WERI-Rb-1 (cell line): ENCODE measurements around the gene C1orf116.

Source experiments
- DNase-seq: peaks from one replicate; pipeline ENCODE4 v3.0.0-alpha.2; 2020
- H3K27ac ChIP-seq: fragments of 250-450 bp; sonication (Bioruptor Pico); 2 replicates; pipeline ENCODE4 v1.5.1; 2020; ENCODE audit warnings: mild to moderate bottlenecking, moderate library complexity
- H3K27me3 ChIP-seq: fragments of 250-450 bp; sonication (Bioruptor Pico); 2 replicates; pipeline ENCODE4 v1.5.1; 2021; ENCODE audit warnings: mild to moderate bottlenecking, low read depth, moderate library complexity; ENCODE audit not compliant: insufficient read depth, severe bottlenecking
- H3K36me3 ChIP-seq: fragments of 250-450 bp; sonication (Bioruptor Pico); 2 replicates; pipeline ENCODE4 v1.5.1; 2020; ENCODE audit warnings: mild to moderate bottlenecking, moderate library complexity
- H3K4me3 ChIP-seq: 2 replicates; pipeline ENCODE4 v1.5.1; 2011; ENCODE audit warnings: low read depth, mild to moderate bottlenecking, control low read depth, low read length
- H3K9me3 ChIP-seq: fragments of 250-450 bp; sonication (Bioruptor Pico); 2 replicates; pipeline ENCODE4 v1.5.1; 2021; ENCODE audit warnings: mild to moderate bottlenecking, moderate library complexity; ENCODE audit not compliant: severe bottlenecking
- CTCF ChIP-seq: IDR thresholded peaks from 2 replicates; pipeline ENCODE4 v1.5.1; 2011; ENCODE audit warnings: low read depth, mild to moderate bottlenecking, control low read depth, inconsistent platforms, low read length

Gene C1orf116

GRCh38 chr1:207058878-207059867 is 26.6 kb upstream of the C1orf116 start:
- H3K27me3 ChIP-seq = peaks cover 91% of the 10 kb centered on the region
- no peak overlapping the region for H3K27ac ChIP-seq
- TF ChIP-seq CTCF = peak; percentile 48
- H3K9me3 ChIP-seq = peaks cover 7% of the 10 kb centered on the region
- H3K36me3 ChIP-seq = no peaks in the 10 kb centered on the region
- no peak overlapping the region for H3K4me3 ChIP-seq
- peak; percentile 67 for DNase-seq

DNA sequence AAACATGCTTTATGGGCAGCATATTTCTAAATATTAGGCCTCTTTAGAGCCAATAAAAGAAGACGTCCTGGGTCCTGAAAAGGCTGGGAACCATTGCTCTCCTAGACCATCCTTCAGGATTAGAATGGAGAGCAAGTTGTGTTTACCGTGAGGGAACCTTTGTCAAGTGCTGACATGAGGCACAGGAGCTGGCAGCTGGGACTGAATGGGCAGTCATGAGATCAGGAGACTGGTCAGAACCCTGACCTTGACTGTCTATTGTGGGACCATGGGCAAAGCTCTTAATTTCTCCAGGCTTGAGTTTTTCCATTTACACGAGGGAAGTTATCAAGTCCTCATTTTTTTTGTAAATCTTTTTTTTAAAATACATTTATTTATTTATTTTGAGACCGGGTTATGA is 25.7 kb upstream of the C1orf116 start:
- Histone ChIP-seq H3K9me3 (peaks cover 14% of the 10 kb centered on the region), H3K4me3 (no peak overlapping the region), H3K36me3 (no peaks in the 10 kb centered on the region), H3K27me3 (peaks cover 91% of the 10 kb centered on the region), H3K27ac (no peak overlapping the region)
- DNase-seq = no peak
- no peak for TF ChIP-seq CTCF

DNA sequence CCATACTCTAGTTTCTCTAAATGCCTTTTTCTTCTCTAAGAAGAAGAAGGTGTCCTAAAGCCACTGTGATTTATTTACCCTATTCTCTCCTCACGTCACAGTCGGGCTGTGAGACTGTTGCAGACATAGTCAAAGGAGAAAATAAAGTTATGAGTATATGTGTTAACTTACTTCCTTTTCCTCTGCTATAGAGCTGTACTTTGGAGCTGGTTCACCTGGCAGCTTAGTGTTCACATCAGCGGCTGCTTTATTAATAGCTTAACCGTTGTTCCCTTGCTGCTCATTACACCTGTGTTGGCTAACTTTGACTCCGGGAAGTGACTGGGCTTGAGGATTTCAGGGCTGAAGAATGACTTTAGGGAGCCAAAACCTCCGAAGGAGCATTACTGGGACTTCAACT is 24.1 kb upstream of the C1orf116 start:
- no peaks in the 10 kb centered on the region for H3K36me3 ChIP-seq
- no peak for TF ChIP-seq CTCF
- no peak overlapping the region for H3K4me3 ChIP-seq
- H3K27ac ChIP-seq = no peak overlapping the region
- H3K9me3 ChIP-seq = peaks cover 26% of the 10 kb centered on the region
- peaks cover 91% of the 10 kb centered on the region for H3K27me3 ChIP-seq
- DNase-seq = no peak

GRCh38 chr1:207055386-207056001 is 22.9 kb upstream of the C1orf116 start:
- no peak overlapping the region for H3K27ac ChIP-seq
- H3K36me3 ChIP-seq = no peaks in the 10 kb centered on the region
- TF ChIP-seq CTCF = no peak

DNA sequence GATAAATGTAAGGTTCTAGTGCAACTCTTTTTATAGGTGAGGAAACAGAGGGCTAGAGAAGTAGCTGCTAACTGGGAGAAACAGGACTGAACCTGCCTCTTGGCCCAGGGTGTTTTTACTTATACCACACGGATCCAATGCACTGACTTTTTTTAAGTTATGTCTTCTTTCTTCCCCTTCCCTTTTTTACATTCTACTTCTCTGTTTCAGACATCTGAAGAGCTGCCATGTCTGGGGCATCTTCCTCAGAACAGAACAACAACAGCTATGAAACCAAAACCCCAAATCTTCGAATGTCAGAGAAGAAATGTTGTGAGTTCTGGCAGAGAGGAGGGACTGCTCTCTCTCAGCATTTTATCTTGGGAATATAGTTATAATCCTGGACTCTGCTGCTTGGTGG is 21.9 kb upstream of the C1orf116 start:
- peaks cover 96% of the 10 kb centered on the region for H3K27me3 ChIP-seq
- peaks cover 35% of the 10 kb centered on the region for H3K9me3 ChIP-seq
- peaks cover under 1% of the 10 kb centered on the region; the same call in 1 of the 2 replicates for H3K36me3 ChIP-seq
- DNase-seq = no peak
- no peak overlapping the region for H3K27ac ChIP-seq
- H3K4me3 ChIP-seq = no peak overlapping the region
- no peak for TF ChIP-seq CTCF

More at GRCh38 chr1:207055386-207056001, 22.9 kb upstream of the C1orf116 start:
- Histone ChIP-seq H3K9me3 (peaks cover 35% of the 10 kb centered on the region), H3K4me3 (no peak overlapping the region), H3K27me3 (peaks cover 97% of the 10 kb centered on the region)
- no peak for DNase-seq
